BE2C (cell line): ENCODE data around the gene TOGARAM1.

Experiments
- DNase-seq: peaks from one replicate; pipeline ENCODE4 v3.0.0-alpha.2; 2020
- H3K27me3 ChIP-seq: fragments of 250-450 bp; sonication (Bioruptor Pico); 2 replicates; pipeline ENCODE4 v1.5.1; 2020; ENCODE audit warnings: mild to moderate bottlenecking
- H3K36me3 ChIP-seq: fragments of 250-450 bp; sonication (Bioruptor Pico); 2 replicates; pipeline ENCODE4 v1.5.1; 2020; ENCODE audit warnings: mild to moderate bottlenecking
- H3K4me1 ChIP-seq: fragments of 250-450 bp; sonication (Bioruptor Pico); 2 replicates; pipeline ENCODE4 v1.5.1; 2020
- H3K4me3 ChIP-seq: 2 replicates; pipeline ENCODE4 v1.5.1; 2011; ENCODE audit warnings: low read depth, low read length
- H3K9me3 ChIP-seq: fragments of 250-450 bp; sonication (Bioruptor Pico); 2 replicates; pipeline ENCODE4 v1.5.1; 2020
- TF ChIP-seq, protein P1 (sequence below): IDR thresholded peaks from 2 replicates; pipeline ENCODE4 v1.5.1; 2012; ENCODE audit warnings: mild to moderate bottlenecking, low read depth, low read length

TOGARAM1 gene

DNA sequence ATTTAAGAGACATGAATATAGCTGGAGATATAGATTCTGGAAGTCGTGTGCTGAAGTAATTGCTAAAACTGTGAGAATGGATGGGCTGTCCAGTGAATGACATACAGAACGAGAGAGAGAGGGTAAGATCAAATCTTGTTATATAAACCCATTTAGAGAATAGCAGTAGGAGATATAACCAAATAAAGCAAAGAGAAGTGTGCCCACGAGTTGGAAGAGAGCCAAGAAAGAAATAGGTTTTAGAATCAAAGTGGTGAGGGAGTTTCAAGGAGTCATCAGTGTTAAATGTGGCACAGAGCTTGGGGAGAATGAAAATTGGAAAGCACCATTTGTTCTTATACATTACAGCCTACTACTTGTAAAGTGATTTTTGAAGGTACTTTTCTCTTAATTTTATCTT lies 19.2 kb downstream of the TOGARAM1 start:
- no peaks in the 10 kb centered on the region for H3K36me3 ChIP-seq
- no peaks in the 10 kb centered on the region for H3K9me3 ChIP-seq
- no peak for DNase-seq
- H3K4me1 ChIP-seq: peaks cover 14% of the 10 kb centered on the region
- TF ChIP-seq, protein P1, sequence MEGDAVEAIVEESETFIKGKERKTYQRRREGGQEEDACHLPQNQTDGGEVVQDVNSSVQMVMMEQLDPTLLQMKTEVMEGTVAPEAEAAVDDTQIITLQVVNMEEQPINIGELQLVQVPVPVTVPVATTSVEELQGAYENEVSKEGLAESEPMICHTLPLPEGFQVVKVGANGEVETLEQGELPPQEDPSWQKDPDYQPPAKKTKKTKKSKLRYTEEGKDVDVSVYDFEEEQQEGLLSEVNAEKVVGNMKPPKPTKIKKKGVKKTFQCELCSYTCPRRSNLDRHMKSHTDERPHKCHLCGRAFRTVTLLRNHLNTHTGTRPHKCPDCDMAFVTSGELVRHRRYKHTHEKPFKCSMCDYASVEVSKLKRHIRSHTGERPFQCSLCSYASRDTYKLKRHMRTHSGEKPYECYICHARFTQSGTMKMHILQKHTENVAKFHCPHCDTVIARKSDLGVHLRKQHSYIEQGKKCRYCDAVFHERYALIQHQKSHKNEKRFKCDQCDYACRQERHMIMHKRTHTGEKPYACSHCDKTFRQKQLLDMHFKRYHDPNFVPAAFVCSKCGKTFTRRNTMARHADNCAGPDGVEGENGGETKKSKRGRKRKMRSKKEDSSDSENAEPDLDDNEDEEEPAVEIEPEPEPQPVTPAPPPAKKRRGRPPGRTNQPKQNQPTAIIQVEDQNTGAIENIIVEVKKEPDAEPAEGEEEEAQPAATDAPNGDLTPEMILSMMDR: no peak
- H3K27me3 ChIP-seq: no peaks in the 10 kb centered on the region
- no peak overlapping the region for H3K4me3 ChIP-seq

DNA sequence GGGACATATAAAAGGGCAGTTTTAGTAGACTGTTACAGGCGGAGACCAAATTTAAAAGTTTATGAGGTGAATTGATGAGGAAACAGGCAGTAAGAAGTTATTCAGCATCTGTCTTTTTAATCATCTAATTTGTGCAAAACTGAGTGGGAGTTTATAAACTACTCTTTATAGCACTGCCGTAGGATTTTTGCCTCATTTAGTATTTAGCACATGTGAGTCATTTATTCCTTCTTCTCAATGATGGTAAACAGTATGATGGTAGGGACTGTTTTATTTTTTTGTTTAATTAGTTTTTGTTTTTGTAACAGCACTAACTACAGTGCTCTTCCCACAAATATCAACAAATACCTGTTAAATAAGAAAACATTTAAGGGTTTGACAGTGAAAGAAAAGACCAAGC lies 20.6 kb downstream of the TOGARAM1 start:
- Histone ChIP-seq H3K9me3 (no peaks in the 10 kb centered on the region), H3K4me1 (peaks cover 14% of the 10 kb centered on the region), H3K36me3 (no peaks in the 10 kb centered on the region), H3K27me3 (no peaks in the 10 kb centered on the region), H3K4me3 (no peak overlapping the region)
- no peak for DNase-seq
- TF ChIP-seq, protein P1: no peak

DNA sequence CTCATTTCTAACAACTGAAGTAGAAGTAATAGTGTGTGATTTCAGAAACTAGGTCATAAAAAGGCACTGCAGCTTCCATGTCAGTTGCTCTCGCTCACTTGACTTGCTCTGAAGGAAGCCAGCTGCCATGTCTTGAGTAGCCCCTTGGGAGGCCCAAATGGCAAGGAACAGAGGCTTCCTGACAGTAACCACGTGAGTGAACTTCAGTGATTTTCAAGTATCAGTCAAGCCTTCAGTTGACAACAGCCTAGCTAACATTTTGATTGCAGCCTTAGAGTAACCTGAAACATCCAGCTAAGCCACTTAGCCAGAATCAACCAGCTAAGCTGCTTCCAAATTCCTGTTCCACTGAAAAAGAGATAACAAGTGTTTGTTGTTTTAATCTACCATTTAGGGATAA lies 26.7 kb downstream of the TOGARAM1 start:
- no peak overlapping the region for H3K4me3 ChIP-seq
- TF ChIP-seq, protein P1: no peak
- H3K27me3 ChIP-seq: no peaks in the 10 kb centered on the region
- H3K36me3 ChIP-seq: no peaks in the 10 kb centered on the region
- DNase-seq: no peak
- H3K9me3 ChIP-seq: no peaks in the 10 kb centered on the region
- H3K4me1 ChIP-seq: no peaks in the 10 kb centered on the region

DNA sequence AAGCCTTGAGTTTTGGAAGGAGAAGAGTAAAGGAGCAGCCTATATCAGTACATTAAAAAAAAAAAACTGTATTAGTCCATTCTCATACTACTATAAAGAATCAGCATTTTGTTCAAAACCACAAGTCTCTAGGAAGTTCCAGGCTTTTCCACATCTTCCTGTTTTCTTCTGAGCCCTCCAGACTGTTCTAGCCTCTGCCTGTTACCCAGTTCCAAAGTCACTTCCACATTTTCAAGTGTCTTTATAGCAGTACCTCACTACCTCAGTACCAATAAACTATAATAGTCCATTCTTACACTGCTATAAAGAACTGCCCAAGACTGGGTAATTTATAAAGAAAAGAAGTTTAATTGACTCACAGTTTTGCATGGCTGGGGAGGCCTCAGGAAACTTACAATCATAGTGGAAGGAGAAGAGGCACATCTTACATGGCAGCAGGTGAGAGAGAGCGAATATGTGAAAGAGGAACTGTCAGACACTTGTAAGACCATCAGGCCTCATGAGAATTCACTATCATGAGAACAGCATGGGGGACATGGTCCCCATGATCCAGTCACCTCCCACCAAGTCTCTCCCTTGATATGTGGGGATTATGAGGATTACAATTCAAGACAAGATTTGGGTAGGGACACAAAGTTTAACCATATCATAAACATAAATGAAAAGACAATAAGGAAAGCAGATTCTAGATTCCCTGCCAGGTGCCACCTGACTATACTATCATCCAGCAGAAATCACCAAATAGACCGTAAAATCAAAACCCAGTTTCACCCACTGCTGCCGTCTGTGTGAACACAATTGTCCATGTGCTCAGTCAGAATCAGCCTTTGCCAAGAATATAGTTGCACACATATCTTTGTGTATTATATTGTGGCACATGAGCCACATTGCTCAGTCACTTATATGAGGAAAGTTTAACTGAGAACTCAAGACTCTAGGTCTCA lies 27.8 kb downstream of the TOGARAM1 start:
- H3K4me3 ChIP-seq: no peak overlapping the region
- no peaks in the 10 kb centered on the region for H3K36me3 ChIP-seq
- H3K27me3 ChIP-seq: no peaks in the 10 kb centered on the region
- no peak for DNase-seq
- TF ChIP-seq, protein P1: no peak
- H3K4me1 ChIP-seq: no peaks in the 10 kb centered on the region
- no peaks in the 10 kb centered on the region for H3K9me3 ChIP-seq

DNA sequence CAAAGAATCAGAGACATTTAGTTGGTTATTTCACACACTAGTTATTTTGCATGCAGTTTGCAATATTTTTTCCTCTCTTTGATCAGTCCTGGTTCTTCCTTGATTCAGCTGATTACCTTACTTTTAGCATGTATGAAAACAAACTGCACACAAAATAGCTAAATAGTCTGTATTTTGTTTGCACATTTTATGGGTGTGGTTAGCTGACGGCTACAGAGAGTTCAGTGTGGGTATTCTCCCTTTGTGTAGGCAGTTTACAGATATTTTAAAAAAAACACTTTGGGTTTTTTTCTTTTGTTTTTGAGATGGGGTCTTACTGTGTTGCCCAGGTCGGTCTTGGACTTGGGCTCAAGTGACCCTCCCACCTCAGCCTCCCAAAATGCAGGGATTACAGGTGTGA lies 28.5 kb downstream of the TOGARAM1 start:
- Histone ChIP-seq H3K36me3 (no peaks in the 10 kb centered on the region), H3K9me3 (no peaks in the 10 kb centered on the region), H3K4me1 (no peaks in the 10 kb centered on the region), H3K4me3 (no peak overlapping the region), H3K27me3 (no peaks in the 10 kb centered on the region)
- no peak for DNase-seq
- TF ChIP-seq, protein P1: no peak

DNA sequence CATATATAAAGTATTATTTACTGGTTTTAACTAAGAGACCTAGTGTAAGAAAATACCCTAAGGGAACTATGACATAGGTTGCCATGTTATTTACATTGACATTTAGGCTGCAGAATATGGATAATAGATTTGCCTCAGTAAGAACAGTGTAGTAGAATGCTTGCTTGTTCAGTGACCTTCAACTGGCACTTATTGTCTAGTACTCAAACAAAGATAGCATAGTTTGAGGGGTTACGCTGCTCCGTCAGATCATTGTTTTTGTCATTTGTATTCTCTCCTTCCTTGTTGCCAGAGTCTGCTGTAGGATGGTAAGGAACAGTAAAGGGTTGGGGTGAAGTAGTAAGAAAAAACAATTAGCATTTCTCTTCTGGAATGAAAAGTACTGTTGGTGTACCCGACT lies 33.2 kb downstream of the TOGARAM1 start:
- TF ChIP-seq, protein P1: no peak
- H3K4me3 ChIP-seq: no peak overlapping the region
- DNase-seq: no peak
- no peaks in the 10 kb centered on the region for H3K9me3 ChIP-seq
- H3K36me3 ChIP-seq: peaks cover 9% of the 10 kb centered on the region
- H3K4me1 ChIP-seq: no peaks in the 10 kb centered on the region
- H3K27me3 ChIP-seq: no peaks in the 10 kb centered on the region
